ENCODE data around the gene SLC25A22. TPM values are rescaled to one million over a fixed set of nuclear protein-coding genes. Genes with fewer than 3 reads are reported as not detected.

SLC25A22 gene
- total and polyA plus RNA-seq, 10 of the 15 experiments (the other 5 are each of a cell fraction or from before 2014, with no cell fraction given): 0.27 to 27.0 (median 8.2) TPM

GRCh38 chr11:844693-845644 lies 46.9 kb upstream of the SLC25A22 start (continued):
- TF ChIP-seq HDGF (IDR thresholded peaks at IDR 0.05): peak; percentile 72; the same call in 1 of the 2 replicates

GRCh38 chr11:843818-844692 lies 46.0 kb upstream of the SLC25A22 start:
- ChIA-PET SMC1A (ENCODE audit: uncharacterized antibody, unreplicated experiment) (interaction anchor here (1.4 kb wide), 1 partner anchor 84 kb away, joined by 4 read pairs; no protein-coding TSS in a partner anchor), POLR2A (interaction anchor here (0.6 to 2.7 kb wide), 8 partner anchors 9 to 151 kb away, joined by 3 to 12 read pairs (median 4); partner anchors contain the start of gene RPLP2), CTCF (interaction anchor here (0.8 to 0.9 kb wide), 3 partner anchors 35 to 49 kb away, joined by 3 to 4 read pairs (median 3); partner anchors contain the start of gene RPLP2), RAD21 (ENCODE audit: unreplicated experiment) (interaction anchor here (0.6 to 1.9 kb wide), 7 partner anchors 10 to 541 kb away, joined by 3 to 9 read pairs (median 5); partner anchors contain the start of genes CD151 and RPLP2)
- peak overlapping the region; percentile 48; the same call in 1 of the 2 replicates for H3K4me2 ChIP-seq (ENCODE audit: control insufficient read depth, insufficient read depth)
- H3K4me1 ChIP-seq (ENCODE audit: control insufficient read depth, insufficient read depth, low read length): peaks cover 15% of the 10 kb centered on the region
- in situ Hi-C loops (cut with MboI) (loop anchor here (10.0 kb wide), 2 partner anchors 211 to 1011 kb away; partner anchors contain the start of gene LSP1), intact Hi-C loops (cut with micrococcal nuclease; ENCODE audit: unreplicated experiment) (loop anchor here (5.0 kb wide), 1 partner anchor 68 kb away; the partner anchor contains the start of gene CHID1)
- no peaks in the 10 kb centered on the region for H3K9me3 ChIP-seq (replicated peaks; ENCODE audit: control insufficient read depth, insufficient read depth, low read length)
- 22% methylated on average over 23 of the region's 25 CpGs for WGBS (ENCODE audit: insufficient coverage, insufficient replicate concordance, low lambda C conversion rate, missing lambda C conversion rate)
- TF ChIP-seq ZNF384 (IDR thresholded peaks at IDR 0.05; ENCODE audit: borderline replicate concordance, low read depth, low read length) (no peak), MEF2B (IDR thresholded peaks at IDR 0.05; ENCODE audit: partially characterized antibody, poor library complexity, severe bottlenecking) (peak; percentile 15), BHLHE40 (IDR thresholded peaks at IDR 0.05; ENCODE audit: borderline replicate concordance in 1 of 2, low read depth in 2 of 2, low read length in 1 of 2) (peak; percentile 56 to 85; a peak in 3 of 4 replicates), CEBPB (IDR thresholded peaks at IDR 0.05; ENCODE audit: borderline replicate concordance in 1 of 2, low read depth in 2 of 2, low read length in 2 of 2) (no peak), SPI1 (IDR thresholded peaks at IDR 0.05; ENCODE audit: borderline replicate concordance, insufficient read depth, low read depth, low read length) (peak; percentile 37; the same call in 1 of the 2 replicates), LARP7 (IDR thresholded peaks at IDR 0.05) (no peak), IKZF1 (conservative IDR thresholded peaks at IDR 0.05) (peak; percentile 3; the same call in 1 of the 2 replicates), MLLT1 (IDR thresholded peaks at IDR 0.05) (0 out of 2 replicates have a peak, but pooled peaks have one; percentile 34)
- H4K20me1 ChIP-seq (ENCODE audit: control insufficient read depth, insufficient read depth): no peaks in the 10 kb centered on the region; the same call in 1 of the 2 replicates
- no peak overlapping the region for H3K27ac ChIP-seq (ENCODE audit: control insufficient read depth, insufficient read depth)
- peak overlapping the region; percentile 96 for H3K4me3 ChIP-seq
- BruUV-seq (replicated peaks): no TSS peak
- no peak overlapping the region for H3K9ac ChIP-seq (ENCODE audit: control insufficient read depth, insufficient read depth, low read length)
- FAIRE-seq (no peak), DNase-seq (ENCODE audit: low read depth, low spot score) (no peak), ATAC-seq (peak; percentile 11)
- H3K36me3 ChIP-seq (ENCODE audit: control insufficient read depth in 2 of 2, insufficient read depth in 2 of 2, low read length in 1 of 2): peaks cover 0 to 10% of the 10 kb centered on the region in 2 experiments; a peak in 2 of 4 replicates
- peaks cover 20% of the 10 kb centered on the region for H3K79me2 ChIP-seq (ENCODE audit: control insufficient read depth, insufficient read depth, low read length)
- H2AFZ ChIP-seq (ENCODE audit: control insufficient read depth, low read depth, low read length): no peak overlapping the region
- no peaks in the 10 kb centered on the region; a peak in 1 of 4 replicates for H3K27me3 ChIP-seq (replicated peaks in 1 of 2; ENCODE audit: control insufficient read depth in 2 of 2, insufficient read depth in 2 of 2, low read length in 1 of 2)
